Metanephros (tissue), 2 donors: ENCODE measurements around the gene COL4A1. TPM values are rescaled to one million over a fixed set of nuclear protein-coding genes. Genes with fewer than 3 reads are reported as not detected.

Source experiments
- small RNA-seq: library from RNA; depleted of rRNA; stranded (forward); fragments of <200 nt; gene quantifications from one replicate; pipeline ENCODE3, GENCODE V24; 2014; ENCODE audit warnings: low replicate concordance
- total RNA-seq: library from RNA; depleted of rRNA; stranded (reverse); fragments of >200 nt; gene quantifications from one replicate; pipeline ENCODE4 v1.2.3, GENCODE V29; 2014

Gene COL4A1
- 907 TPM for total RNA-seq

GRCh38 chr13:110306960-110307766, at the start of gene COL4A1, which contains the start of gene COL4A2:
Gene COL4A1, minus strand, starts transcription at chr13:110307157. Its CDS starts 130 bp downstream, at chr13:110307027.
Gene COL4A2, plus strand, starts transcription at chr13:110307284. Its CDS starts 620 bp downstream, at chr13:110307904.

Small RNA genes lying within 50 kb of the gene (small RNA-seq; reads per million reads assigned to genes)
- gene MIR8073 = not detected

Other genes starting within 250 kb of the COL4A1 start
- 835 TPM for gene COL4A2, start 127 bp upstream of the COL4A1 start, total RNA-seq